GM12878 (cell line): ENCODE results near the gene CGN. TPM values are rescaled to one million over a fixed set of nuclear protein-coding genes. Genes with fewer than 3 reads are reported as not detected.

Source experiments
- ATF7 ChIP-seq: fragments of 450-650 bp; IDR thresholded peaks from 2 replicates; pipeline ENCODE4 v1.6.1; 2016; ENCODE audit warnings: low read depth, mild to moderate bottlenecking
- BRCA1 ChIP-seq: IDR thresholded peaks from 2 replicates; pipeline ENCODE4 v1.6.1; 2011; ENCODE audit warnings: low read depth, low read length, improper control_type of control experiment
- CHD1 ChIP-seq: IDR thresholded peaks from 2 replicates; pipeline ENCODE4 v1.6.1; 2012; ENCODE audit warnings: low read depth, low read length, improper control_type of control experiment
- FOXK2 ChIP-seq: fragments of 450-650 bp; IDR thresholded peaks from 2 replicates; pipeline ENCODE4 v1.6.1; 2017; ENCODE audit warnings: mild to moderate bottlenecking, moderate library complexity
- HDAC2 ChIP-seq: fragments of 200-600 bp; sonication (generic); IDR thresholded peaks from 2 replicates; pipeline ENCODE4 v1.6.1; 2017
- HDGF ChIP-seq: fragments of 450-650 bp; IDR thresholded peaks from 2 replicates; pipeline ENCODE4 v1.6.1; 2016; ENCODE audit warnings: antibody characterized with exemption
- IKZF2 ChIP-seq, 2 experiments: fragments of 450-650 bp; IDR thresholded peaks; 2 replicates each; pipeline ENCODE4 v1.6.1; 2017; ENCODE audit warnings: mild to moderate bottlenecking in 2 of 2, moderate library complexity in 2 of 2
- MTA2 ChIP-seq: fragments of 450-650 bp; IDR thresholded peaks from 2 replicates; pipeline ENCODE4 v1.6.1; 2016; ENCODE audit warnings: low read depth, mild to moderate bottlenecking, moderate library complexity
- POLR2A ChIP-seq: IDR thresholded peaks from 2 replicates; pipeline ENCODE4 v1.6.1; 2011; ENCODE audit warnings: low read depth, mild to moderate bottlenecking, low read length
- RUNX3 ChIP-seq: IDR thresholded peaks from 2 replicates; pipeline ENCODE4 v1.6.1; 2012; ENCODE audit warnings: low read length, inconsistent platforms
- SPI1 ChIP-seq: IDR thresholded peaks from 2 replicates; pipeline ENCODE4 v1.6.1; 2011; ENCODE audit warnings: low read depth, mild to moderate bottlenecking, low read length, moderate library complexity, borderline replicate concordance; ENCODE audit not compliant: insufficient read depth
- SREBF1 ChIP-seq: IDR thresholded peaks from 2 replicates; pipeline ENCODE4 v1.6.1; 2012; ENCODE audit warnings: mild to moderate bottlenecking, low read length
- TAF1 ChIP-seq: IDR thresholded peaks from 2 replicates; pipeline ENCODE4 v1.6.1; 2011; ENCODE audit warnings: mild to moderate bottlenecking, low read depth, low read length, borderline replicate concordance
- ZNF217 ChIP-seq: fragments of 450-650 bp; IDR thresholded peaks from 2 replicates; pipeline ENCODE4 v1.6.1; 2017; ENCODE audit warnings: antibody characterized with exemption, mild to moderate bottlenecking
- ZNF622 ChIP-seq: fragments of 450-650 bp; IDR thresholded peaks from 2 replicates; pipeline ENCODE4 v1.6.1; 2017; ENCODE audit warnings: mild to moderate bottlenecking, inconsistent platforms
- polyA plus RNA-seq, 11 experiments: library from polyadenylated mRNA; depleted of rRNA in 4 of 11; unstranded in 6 of 11; stranded (reverse) in 5 of 11; fragments of >200 nt; fragmentation: Nextera tagmentation in 4 of 11; fragmentation: Illumina TruSeq in 1 of 11; extraction: Ambion mirVana in 4 of 11; extraction: Trizol in 1 of 11; gene quantifications; 1 replicate in 1 of 11; 2 replicates in 10 of 11; pipeline versions ENCODE4 v1.2.1 to v1.2.3, GENCODE V29; 2011 to 2016; ENCODE audit warnings: inconsistent platforms in 2 of 11, missing spikeins in 2 of 11, low read depth in 1 of 11
- total RNA-seq, 4 experiments: library from RNA; depleted of rRNA in 3 of 4; stranded (reverse); fragments of >200 nt in 3 of 4; fragmentation: Illumina TruSeq in 1 of 4; extraction: Trizol in 1 of 4; gene quantifications; 2 replicates each; pipeline versions ENCODE4 v1.2.1 to v1.2.3, GENCODE V29; 2013 to 2021
- TF ChIP-seq, protein P1 (sequence below): IDR thresholded peaks from 2 replicates; pipeline ENCODE4 v1.6.1; 2011; ENCODE audit warnings: low read depth, low read length, improper control_type of control experiment, borderline replicate concordance
- TF ChIP-seq, protein P2 (sequence below): fragments of 450-650 bp; IDR thresholded peaks from 2 replicates; pipeline ENCODE4 v1.6.1; 2017; ENCODE audit warnings: mild to moderate bottlenecking, low read depth, inconsistent platforms; ENCODE audit not compliant: poor library complexity, severe bottlenecking
- TF ChIP-seq, protein P3 (sequence below): fragments of 450-650 bp; IDR thresholded peaks from 2 replicates; pipeline ENCODE4 v1.6.1; 2016; ENCODE audit warnings: mild to moderate bottlenecking
- TF ChIP-seq, protein P4 (sequence below): IDR thresholded peaks from 2 replicates; pipeline ENCODE4 v1.6.1; 2012; ENCODE audit warnings: low read depth, low read length, improper control_type of control experiment
- TF ChIP-seq, protein P5 (sequence below): fragments of 150-350 bp; IDR thresholded peaks from 2 replicates; pipeline ENCODE4 v1.6.1; 2016; ENCODE audit warnings: low read depth, low read length
- TF ChIP-seq, protein P6 (sequence below): fragments of 450-650 bp; IDR thresholded peaks from 2 replicates; pipeline ENCODE4 v1.6.1; 2016; ENCODE audit warnings: mild to moderate bottlenecking
- TF ChIP-seq, protein P7 (sequence below): IDR thresholded peaks from 2 replicates; pipeline ENCODE4 v1.6.1; 2011; ENCODE audit warnings: low read depth, mild to moderate bottlenecking, low read length, moderate library complexity, borderline replicate concordance; ENCODE audit errors: extremely low read depth

The CGN gene
- total and polyA plus RNA-seq, 10 of the 15 experiments (the other 5 are each of a cell fraction or from before 2014, with no cell fraction given), result 0.11 to 6.5 (median 3.4) TPM

DNA sequence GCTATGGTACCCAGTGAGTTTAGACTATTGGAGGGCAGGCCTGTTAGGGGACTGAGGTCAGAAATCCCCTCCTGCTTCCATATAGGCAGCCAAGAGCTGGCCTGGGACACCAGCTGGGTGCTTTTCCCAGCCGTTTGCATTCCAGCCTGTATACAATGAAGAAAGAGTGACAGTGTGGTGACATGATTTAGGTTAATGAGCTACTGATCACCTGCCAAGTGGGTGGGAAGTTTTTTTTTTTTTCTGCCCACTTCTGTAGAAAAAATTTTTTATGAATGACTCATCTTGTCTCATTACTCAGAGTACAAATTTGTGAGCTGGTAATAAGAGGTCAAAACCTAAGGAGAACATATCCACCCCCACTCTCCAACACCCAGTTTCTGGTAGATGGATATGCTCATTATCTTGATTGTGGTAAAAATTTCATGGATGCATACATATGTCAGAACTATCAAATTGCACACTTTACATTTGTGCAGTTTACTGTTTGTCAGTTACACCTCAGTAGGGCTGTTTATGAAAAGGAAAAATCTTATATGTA lies 16.4 kb upstream of the CGN start (continued):
- TF ChIP-seq, protein P1, sequence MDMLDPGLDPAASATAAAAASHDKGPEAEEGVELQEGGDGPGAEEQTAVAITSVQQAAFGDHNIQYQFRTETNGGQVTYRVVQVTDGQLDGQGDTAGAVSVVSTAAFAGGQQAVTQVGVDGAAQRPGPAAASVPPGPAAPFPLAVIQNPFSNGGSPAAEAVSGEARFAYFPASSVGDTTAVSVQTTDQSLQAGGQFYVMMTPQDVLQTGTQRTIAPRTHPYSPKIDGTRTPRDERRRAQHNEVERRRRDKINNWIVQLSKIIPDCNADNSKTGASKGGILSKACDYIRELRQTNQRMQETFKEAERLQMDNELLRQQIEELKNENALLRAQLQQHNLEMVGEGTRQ, result no peak
- TF ChIP-seq, protein P2, sequence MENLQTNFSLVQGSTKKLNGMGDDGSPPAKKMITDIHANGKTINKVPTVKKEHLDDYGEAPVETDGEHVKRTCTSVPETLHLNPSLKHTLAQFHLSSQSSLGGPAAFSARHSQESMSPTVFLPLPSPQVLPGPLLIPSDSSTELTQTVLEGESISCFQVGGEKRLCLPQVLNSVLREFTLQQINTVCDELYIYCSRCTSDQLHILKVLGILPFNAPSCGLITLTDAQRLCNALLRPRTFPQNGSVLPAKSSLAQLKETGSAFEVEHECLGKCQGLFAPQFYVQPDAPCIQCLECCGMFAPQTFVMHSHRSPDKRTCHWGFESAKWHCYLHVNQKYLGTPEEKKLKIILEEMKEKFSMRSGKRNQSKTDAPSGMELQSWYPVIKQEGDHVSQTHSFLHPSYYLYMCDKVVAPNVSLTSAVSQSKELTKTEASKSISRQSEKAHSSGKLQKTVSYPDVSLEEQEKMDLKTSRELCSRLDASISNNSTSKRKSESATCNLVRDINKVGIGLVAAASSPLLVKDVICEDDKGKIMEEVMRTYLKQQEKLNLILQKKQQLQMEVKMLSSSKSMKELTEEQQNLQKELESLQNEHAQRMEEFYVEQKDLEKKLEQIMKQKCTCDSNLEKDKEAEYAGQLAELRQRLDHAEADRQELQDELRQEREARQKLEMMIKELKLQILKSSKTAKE, result no peak
- no peak for TF ChIP-seq HDGF
- TF ChIP-seq ATF7, result peak; percentile 63; the same call in 1 of the 2 replicates
- no peak for TF ChIP-seq CHD1
- peak; percentile 87 for TF ChIP-seq MTA2
- TF ChIP-seq ZNF217, result no peak
- no peak for TF ChIP-seq BRCA1
- no peak for TF ChIP-seq FOXK2
- TF ChIP-seq IKZF2 (IDR thresholded peaks at IDR 0.05), result peak in 1 of 2 experiments; percentile 44; a peak in 2 of 4 replicates
- TF ChIP-seq, protein P3, sequence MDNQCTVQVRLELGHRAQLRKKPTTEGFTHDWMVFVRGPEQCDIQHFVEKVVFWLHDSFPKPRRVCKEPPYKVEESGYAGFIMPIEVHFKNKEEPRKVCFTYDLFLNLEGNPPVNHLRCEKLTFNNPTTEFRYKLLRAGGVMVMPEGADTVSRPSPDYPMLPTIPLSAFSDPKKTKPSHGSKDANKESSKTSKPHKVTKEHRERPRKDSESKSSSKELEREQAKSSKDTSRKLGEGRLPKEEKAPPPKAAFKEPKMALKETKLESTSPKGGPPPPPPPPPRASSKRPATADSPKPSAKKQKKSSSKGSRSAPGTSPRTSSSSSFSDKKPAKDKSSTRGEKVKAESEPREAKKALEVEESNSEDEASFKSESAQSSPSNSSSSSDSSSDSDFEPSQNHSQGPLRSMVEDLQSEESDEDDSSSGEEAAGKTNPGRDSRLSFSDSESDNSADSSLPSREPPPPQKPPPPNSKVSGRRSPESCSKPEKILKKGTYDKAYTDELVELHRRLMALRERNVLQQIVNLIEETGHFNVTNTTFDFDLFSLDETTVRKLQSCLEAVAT, result no peak
- TF ChIP-seq, protein P4, sequence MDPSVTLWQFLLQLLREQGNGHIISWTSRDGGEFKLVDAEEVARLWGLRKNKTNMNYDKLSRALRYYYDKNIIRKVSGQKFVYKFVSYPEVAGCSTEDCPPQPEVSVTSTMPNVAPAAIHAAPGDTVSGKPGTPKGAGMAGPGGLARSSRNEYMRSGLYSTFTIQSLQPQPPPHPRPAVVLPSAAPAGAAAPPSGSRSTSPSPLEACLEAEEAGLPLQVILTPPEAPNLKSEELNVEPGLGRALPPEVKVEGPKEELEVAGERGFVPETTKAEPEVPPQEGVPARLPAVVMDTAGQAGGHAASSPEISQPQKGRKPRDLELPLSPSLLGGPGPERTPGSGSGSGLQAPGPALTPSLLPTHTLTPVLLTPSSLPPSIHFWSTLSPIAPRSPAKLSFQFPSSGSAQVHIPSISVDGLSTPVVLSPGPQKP, result no peak
- no peak for TF ChIP-seq SPI1
- TF ChIP-seq, protein P5, sequence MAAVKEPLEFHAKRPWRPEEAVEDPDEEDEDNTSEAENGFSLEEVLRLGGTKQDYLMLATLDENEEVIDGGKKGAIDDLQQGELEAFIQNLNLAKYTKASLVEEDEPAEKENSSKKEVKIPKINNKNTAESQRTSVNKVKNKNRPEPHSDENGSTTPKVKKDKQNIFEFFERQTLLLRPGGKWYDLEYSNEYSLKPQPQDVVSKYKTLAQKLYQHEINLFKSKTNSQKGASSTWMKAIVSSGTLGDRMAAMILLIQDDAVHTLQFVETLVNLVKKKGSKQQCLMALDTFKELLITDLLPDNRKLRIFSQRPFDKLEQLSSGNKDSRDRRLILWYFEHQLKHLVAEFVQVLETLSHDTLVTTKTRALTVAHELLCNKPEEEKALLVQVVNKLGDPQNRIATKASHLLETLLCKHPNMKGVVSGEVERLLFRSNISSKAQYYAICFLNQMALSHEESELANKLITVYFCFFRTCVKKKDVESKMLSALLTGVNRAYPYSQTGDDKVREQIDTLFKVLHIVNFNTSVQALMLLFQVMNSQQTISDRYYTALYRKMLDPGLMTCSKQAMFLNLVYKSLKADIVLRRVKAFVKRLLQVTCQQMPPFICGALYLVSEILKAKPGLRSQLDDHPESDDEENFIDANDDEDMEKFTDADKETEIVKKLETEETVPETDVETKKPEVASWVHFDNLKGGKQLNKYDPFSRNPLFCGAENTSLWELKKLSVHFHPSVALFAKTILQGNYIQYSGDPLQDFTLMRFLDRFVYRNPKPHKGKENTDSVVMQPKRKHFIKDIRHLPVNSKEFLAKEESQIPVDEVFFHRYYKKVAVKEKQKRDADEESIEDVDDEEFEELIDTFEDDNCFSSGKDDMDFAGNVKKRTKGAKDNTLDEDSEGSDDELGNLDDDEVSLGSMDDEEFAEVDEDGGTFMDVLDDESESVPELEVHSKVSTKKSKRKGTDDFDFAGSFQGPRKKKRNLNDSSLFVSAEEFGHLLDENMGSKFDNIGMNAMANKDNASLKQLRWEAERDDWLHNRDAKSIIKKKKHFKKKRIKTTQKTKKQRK, result no peak
- no peak for TF ChIP-seq SREBF1
- TF ChIP-seq, protein P6, sequence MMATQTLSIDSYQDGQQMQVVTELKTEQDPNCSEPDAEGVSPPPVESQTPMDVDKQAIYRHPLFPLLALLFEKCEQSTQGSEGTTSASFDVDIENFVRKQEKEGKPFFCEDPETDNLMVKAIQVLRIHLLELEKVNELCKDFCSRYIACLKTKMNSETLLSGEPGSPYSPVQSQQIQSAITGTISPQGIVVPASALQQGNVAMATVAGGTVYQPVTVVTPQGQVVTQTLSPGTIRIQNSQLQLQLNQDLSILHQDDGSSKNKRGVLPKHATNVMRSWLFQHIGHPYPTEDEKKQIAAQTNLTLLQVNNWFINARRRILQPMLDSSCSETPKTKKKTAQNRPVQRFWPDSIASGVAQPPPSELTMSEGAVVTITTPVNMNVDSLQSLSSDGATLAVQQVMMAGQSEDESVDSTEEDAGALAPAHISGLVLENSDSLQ, result peak; percentile 86
- TF ChIP-seq HDAC2, result no peak
- TF ChIP-seq RUNX3, result peak; percentile 71; the same call in 1 of the 2 replicates
- TF ChIP-seq, protein P7, sequence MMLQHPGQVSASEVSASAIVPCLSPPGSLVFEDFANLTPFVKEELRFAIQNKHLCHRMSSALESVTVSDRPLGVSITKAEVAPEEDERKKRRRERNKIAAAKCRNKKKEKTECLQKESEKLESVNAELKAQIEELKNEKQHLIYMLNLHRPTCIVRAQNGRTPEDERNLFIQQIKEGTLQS, result no peak
- no peak for TF ChIP-seq TAF1
- no peak for TF ChIP-seq POLR2A
- TF ChIP-seq ZNF622, result no peak
